HepG2 (cell line): ENCODE measurements around the gene POLR1E.

Source experiments
- U2AF2 ChIP-seq: fragments of 200-400 bp; formaldehyde crosslinking; IDR thresholded peaks from 2 replicates; pipeline ENCODE4 v1.6.1; 2017; ENCODE audit warnings: low read depth, mild to moderate bottlenecking, low read length
- ZFP36 ChIP-seq: fragments of 150-350 bp; IDR thresholded peaks from 2 replicates; pipeline ENCODE4 v1.6.1; 2018; ENCODE audit warnings: borderline replicate concordance, low read length, low read depth; ENCODE audit not compliant: partially characterized antibody
- ZNF24 ChIP-seq: fragments of 450-650 bp; IDR thresholded peaks from 2 replicates; pipeline ENCODE4 v1.6.1; 2017; ENCODE audit warnings: antibody characterized with exemption, mild to moderate bottlenecking
- ZNF407 ChIP-seq: sonication (generic); formaldehyde crosslinking; IDR thresholded peaks from one replicate; pipeline ENCODE4 v1.5.1; 2020; ENCODE audit warnings: mild to moderate bottlenecking, missing genetic modification reagents; ENCODE audit errors: not compliant biosample characterization
- ZNF776 ChIP-seq: sonication (generic); formaldehyde crosslinking; IDR thresholded peaks from 2 replicates; pipeline ENCODE4 v1.4.0; 2020; ENCODE audit warnings: mild to moderate bottlenecking, missing genetic modification reagents
- ZNF777 ChIP-seq: sonication (generic); formaldehyde crosslinking; IDR thresholded peaks from 2 replicates; pipeline ENCODE4 v1.4.0; 2020; ENCODE audit warnings: missing genetic modification reagents

- no peak for TF ChIP-seq ZNF776
- no peak for TF ChIP-seq ZNF777 (CRISPR knock-in tag)
- no peak for TF ChIP-seq ZNF24
- TF ChIP-seq ZFP36, result no peak
- no peak for TF ChIP-seq ZNF407 (CRISPR knock-in tag)
- no peak for TF ChIP-seq U2AF2
These were observed 43.9 kb upstream of the POLR1E start for GRCh38 chr9:37441776-37442370.
